NCI-H1092 (cell line): ENCODE data around the gene GALNT8.
"Not testable (repeated sequence)": the region's sequence is repeated elsewhere in the genome, so short reads cannot be mapped to it uniquely, and the experiment has no call there.

Source experiments
- DNase-seq: peaks from one replicate; lab custom pipeline; 2025; lab: John Stamatoyannopoulos, UW

The GALNT8 gene, protein sequence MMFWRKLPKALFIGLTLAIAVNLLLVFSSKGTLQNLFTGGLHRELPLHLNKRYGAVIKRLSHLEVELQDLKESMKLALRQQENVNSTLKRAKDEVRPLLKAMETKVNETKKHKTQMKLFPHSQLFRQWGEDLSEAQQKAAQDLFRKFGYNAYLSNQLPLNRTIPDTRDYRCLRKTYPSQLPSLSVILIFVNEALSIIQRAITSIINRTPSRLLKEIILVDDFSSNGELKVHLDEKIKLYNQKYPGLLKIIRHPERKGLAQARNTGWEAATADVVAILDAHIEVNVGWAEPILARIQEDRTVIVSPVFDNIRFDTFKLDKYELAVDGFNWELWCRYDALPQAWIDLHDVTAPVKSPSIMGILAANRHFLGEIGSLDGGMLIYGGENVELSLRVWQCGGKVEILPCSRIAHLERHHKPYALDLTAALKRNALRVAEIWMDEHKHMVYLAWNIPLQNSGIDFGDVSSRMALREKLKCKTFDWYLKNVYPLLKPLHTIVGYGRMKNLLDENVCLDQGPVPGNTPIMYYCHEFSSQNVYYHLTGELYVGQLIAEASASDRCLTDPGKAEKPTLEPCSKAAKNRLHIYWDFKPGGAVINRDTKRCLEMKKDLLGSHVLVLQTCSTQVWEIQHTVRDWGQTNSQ

DNA sequence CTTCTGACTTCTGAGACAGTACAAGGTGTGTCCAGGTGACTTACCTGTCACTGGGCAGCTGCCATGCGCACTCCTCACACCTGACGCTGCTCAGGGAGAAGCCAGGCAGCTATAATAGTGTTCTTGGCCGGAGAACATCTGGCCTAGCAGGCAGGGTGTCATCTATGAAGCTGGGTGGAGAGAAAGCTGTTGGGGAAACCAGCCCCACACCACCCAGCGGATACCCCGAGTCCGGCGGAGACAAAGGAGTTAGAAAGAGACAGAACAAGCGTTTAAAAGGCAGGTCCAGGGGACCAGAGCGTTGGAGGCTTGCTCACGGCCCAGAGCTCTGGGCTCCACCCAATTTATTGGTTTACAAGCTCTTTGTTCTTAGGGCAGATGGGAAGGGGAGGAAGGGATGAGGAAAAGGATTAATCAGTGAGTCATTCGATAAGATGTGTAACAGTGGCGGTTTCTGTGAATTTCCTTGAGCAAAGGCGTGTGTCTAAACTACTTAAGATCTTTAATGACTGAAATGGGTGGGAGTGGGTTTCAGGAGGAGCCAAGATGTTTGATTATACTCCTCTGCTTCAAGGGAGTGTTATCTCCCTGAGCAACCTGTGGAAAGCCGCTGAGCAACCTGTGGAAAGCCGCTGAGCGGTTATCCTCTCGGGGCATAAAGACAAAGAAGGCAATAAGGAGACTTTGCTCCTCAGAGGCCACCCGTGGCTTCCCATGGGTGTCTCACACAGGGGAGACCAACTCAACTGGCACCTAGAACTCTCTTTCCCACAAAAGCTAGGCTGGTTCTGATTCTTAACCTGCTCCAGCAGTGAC is at the start of gene GALNT8:
Gene GALNT8, plus strand, starts transcription at position 580 of the 816 bp plus-strand sequence. CDS start 278 bp downstream, outside the sequence.
- DNase-seq: no peak

DNA sequence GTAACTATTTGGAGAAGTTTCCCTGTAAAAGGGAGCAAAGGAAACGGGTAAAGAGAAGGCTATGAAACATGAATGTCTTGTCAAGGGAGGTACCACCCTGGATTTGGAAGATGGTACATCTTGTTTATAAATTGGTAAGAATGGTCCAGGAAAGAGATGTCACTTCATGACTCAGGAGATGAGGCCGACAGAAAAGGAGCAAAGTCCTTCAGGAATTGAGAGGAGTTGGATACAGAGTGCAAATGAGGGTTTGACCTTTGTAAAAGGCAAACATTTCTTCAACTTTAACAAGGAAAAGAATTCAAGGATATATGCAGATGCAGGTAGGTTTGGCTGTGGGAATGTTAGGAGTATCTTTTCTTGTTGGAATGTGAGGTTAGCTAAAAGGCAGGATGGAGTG is 40.5 kb upstream of the GALNT8 start:
- DNase-seq: no peak

DNA sequence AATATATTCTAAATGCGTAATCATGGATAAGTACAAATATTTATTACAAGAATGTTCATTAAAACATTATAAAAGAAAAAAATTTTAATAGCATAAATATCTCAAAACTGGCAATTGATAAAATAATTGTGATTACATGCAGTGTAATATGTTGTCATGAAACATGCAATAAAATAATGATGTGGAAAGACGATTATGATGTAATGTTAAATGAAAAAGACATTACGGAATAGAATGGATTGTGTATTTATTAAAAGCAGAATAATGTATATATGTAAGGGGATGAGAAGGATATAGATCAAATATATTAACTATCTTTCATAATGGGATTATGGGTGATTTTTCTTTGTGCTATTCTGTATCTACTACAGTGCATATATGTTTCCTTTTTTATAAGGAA is 38.5 kb upstream of the GALNT8 start:
- no peak for DNase-seq

DNA sequence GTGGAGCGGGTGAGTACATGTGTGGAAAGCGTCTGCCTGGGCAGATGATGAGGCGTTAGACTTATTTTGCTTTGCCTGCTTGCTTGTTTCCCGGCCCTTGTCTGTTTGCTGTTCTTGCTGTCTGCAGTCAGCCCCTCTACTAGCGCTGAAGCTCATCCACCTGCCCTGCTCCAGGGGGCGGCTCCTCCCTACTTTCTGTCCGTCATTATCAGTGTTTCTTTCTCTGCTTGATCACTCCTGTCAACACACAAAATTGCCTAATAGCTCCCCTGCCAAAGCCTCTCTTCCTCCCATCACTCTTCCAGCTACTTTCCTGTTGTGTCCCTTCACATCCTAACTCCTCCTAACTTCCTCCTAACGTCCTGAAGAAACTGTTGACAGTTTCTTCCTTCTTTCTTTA is 34.9 kb upstream of the GALNT8 start:
- DNase-seq: no peak

DNA sequence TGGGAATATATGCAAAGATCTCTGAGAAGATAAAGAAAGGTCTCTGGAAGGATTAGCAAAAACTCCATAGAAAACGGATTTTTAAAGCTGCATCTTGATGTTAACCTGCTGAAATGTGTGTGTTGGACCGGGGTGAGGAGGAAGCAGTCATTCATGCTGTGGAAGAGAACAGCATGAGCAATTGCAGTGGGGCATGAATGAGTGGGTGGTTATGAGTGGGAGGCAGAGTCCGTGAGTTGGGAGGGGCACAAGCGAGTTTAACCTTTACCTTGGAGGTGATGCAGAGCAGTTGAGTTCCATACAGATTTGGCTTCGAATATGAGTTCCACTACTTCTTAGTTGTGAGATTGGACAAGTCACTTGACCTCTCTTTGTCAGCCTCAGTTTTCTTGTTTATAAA is 29.4 kb upstream of the GALNT8 start:
- no peak for DNase-seq

DNA sequence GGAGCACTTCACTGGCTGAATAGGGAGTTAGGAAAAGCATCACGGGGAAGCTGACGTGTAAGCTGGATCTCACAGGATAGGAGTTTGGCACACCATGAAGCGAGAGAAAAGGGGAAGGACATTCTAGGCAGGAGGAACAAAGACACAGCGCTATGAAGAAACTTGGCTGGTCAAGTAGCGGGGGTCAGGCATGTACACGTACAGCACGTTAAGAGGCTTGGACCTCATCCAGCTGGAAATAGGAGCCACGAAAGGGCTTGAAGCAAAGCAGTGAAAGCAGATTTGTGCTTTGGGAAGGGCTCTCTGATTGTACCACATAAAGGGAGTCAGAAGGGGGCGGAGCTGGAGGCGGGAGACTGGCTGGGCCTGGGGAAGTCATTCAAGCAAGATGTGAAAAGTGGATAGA is 19.6 kb upstream of the GALNT8 start:
- peak; percentile 22 for DNase-seq

DNA sequence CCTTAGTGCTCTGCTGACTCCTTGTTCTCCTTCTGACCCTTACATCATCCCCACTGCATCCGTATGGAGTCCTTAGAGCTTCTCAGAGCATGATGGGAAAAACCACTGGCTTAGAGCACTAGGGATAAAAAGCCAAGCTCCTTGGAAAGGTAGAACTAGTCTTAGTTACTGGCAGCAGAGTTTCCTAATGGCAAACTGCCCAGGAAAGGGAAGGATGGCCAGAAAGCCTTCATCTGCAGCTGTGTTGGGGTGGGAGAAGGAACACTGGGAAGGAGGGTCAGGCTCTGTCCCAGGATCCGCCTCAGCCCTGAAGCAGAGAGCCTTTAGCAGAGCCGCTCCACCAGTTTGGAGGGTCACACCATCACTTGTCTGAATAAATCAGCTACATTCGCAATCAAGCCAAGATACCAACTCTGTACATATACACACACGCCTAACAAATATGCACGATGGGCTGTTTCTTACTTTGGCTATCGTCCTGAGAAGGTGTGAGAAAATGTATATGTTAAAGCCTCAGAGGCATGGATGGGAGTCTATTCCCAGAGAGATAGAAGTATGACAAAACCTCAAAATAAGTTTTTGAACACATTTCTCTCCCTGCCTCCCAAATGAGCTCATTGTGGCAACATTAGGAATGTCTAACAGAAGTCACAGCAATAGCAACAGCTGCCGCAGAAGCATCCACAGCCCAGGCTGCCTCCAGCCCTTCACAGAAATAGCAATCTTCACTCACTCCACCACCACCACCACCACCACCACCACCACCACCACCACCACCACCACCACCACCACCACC is 18.6 kb upstream of the GALNT8 start:
- no peak for DNase-seq

DNA sequence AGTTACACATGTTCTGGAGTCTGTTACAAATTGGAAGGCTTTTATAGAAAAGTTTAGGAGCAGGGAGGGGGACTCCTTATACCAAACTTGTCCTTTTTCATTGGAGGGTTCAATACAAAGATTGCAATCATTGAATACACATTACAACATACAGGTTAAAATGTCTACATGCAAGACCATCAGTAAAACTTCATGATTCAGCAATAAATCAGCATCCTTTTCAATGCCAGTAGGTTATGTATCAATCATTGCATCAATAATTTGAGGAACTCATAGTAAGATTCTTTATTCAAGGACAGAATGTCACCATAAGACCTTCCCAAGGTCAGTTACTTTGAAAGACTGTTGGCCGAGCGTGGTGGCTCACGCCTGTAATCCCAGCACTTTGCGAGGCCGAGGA is 16.5 kb upstream of the GALNT8 start:
- DNase-seq: no peak

DNA sequence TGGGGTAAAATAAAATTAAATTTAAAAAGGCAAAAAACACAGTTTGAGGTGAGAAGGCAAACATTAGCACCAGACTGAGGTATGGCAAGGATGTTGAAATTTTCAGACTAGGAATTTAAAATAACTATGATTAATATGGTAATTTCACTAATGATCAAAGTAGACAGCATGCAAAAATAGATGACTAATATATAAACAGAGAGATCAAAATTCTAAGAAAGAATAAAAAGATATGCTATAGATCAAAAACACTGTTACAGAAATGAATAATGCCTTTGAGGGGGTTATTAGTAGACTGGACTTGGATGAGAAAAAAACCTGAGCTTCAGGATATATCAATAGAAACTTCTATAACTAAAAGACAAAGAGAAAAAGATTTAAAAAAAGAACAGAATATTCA is 14.4 kb upstream of the GALNT8 start:
- no peak for DNase-seq

DNA sequence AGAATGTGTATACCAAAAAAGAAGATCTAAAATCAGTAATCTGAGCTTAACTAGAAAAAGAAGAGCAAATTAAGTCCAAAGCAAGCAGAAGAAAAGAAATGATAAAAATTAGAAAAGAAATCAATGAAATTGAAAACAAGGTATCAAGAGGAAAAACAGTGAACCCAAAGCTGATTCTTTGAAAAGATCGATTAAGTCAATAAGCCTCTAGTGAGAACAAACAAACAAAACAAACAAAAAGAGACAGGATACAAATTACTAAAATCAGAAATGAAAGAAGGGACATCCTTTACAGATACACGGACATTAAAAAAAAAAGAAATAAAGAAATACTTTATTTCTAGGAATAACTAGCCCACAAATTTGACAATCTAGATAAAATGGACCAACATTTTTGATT is 12.9 kb upstream of the GALNT8 start:
- no peak for DNase-seq

DNA sequence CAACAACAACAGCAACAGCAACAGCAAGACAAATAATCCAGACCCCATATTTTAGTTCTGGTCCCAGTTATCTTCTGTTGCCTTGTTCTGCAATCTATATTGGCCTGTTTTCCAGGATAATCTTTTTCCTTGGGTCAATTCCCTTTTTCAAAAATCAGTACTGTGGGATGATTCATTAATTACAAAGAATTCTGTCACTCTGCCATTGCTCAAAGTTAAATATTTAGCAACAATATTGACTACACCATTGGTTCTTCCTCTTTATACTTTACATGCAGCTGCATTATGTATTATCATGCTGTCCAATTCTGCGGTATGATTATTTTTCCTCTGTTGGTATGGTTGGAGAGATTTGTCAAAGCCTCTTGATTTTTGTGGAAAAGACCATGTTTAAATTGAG is 10.1 kb upstream of the GALNT8 start:
- no peak for DNase-seq

DNA sequence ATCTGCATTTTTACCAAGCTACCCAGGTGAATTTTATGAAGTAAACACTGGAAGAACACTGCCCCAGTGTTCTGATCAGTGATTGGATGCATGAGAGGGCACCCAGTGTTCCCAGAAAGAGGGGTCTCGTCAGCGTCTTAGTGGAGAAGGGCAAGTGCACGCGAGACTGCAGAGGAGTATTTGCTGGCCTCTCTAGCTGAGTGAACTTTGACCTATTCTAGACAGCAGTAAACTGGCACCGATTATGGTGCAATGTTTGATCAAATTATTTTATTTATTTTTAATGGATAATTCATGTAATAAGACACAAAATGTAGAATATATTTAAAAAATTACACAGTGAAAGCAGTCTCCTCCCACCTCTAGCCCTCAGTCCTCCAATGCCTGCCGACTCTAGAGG is 5.3 kb upstream of the GALNT8 start:
- DNase-seq: no peak

DNA sequence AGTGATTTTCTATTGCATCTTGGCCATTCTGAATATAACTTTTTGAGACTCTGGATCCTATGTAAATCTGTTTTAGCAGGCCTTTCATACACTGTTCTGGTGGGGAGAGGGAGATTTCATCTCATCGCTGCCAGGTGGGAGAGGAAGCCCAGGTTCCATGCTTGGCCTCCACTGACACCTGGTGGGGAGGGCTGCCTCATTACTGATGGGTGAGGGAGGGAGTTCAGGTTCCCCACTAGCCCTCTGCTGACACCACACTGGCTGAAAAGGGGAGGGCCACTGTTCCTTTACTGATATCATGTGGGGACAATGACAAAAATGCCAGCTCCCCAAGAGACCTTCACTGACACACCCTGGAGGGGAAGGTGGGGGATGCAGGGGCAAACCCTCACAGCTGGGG is 2.4 kb upstream of the GALNT8 start:
- no peak for DNase-seq

DNA sequence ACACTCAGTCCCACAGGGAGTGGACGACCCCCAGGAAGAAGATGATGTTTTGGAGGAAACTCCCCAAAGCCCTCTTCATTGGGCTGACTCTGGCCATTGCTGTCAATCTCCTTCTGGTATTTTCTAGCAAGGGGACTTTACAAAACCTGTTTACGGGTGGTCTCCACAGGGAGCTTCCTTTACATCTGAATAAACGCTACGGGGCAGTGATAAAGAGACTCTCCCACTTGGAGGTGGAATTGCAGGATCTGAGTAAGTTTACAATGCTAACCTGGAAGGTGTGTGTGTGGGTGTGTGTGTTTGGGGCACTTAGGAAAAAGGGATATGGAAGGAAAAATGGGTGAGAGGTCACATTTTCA is 416 bp downstream of the GALNT8 start:
- no peak for DNase-seq

DNA sequence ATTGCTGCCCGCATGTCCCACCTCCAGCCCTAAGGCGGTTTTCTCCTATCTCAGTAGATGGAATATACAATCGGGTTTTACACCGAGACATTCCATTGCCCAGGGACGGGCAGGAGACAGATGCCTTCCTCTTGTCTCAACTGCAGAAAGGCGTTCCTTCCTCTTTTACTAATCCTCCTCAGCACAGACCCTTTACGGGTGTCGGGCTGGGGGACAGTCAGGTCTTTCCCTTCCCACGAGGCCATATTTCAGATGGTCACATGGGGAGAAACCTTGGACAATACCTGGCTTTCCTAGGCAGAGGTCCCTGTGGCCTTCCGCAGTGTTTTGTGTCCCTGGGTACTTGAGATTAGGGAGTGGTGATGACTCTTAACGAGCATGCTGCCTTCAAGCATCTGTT is 1.4 kb downstream of the GALNT8 start:
- DNase-seq: not testable (repeated sequence)

DNA sequence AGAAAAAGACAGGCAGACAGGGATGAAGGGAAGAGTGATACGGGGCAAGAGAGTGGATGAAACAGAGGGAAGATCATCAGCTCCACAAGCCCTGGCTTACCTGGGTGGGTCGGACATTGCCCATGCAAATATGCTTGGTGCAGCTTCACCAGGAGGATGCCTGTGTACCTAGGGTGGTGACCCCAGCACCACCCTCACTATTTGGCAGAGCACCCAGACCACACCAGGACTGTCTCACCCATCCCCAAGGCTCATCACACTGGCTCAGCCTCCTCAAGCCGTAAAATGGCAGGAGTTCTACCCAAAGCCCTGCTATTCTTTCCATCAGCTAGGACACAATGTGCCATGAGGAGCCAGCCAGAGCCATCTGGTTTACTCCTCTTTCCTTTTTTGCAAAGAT is 3.0 kb downstream of the GALNT8 start:
- DNase-seq: no peak

DNA sequence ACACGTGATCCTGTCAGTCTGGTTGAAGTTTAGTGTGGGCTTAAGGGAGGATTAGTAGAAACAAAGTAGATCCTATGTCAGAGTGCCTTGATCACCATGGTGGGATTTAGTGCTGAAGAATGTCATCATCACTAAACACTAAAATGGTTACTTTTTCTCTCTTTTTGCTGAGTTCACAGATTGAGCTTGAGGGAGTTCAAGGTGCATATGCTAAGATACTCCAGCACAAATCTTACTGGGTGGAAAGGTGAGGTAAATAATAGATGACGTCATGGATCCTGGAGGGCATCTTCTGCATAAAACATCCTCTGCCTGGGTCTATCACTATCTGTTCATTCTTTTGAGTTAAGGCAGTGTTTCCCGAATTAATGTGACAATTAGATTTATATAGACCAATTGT is 4.9 kb downstream of the GALNT8 start:
- no peak for DNase-seq

DNA sequence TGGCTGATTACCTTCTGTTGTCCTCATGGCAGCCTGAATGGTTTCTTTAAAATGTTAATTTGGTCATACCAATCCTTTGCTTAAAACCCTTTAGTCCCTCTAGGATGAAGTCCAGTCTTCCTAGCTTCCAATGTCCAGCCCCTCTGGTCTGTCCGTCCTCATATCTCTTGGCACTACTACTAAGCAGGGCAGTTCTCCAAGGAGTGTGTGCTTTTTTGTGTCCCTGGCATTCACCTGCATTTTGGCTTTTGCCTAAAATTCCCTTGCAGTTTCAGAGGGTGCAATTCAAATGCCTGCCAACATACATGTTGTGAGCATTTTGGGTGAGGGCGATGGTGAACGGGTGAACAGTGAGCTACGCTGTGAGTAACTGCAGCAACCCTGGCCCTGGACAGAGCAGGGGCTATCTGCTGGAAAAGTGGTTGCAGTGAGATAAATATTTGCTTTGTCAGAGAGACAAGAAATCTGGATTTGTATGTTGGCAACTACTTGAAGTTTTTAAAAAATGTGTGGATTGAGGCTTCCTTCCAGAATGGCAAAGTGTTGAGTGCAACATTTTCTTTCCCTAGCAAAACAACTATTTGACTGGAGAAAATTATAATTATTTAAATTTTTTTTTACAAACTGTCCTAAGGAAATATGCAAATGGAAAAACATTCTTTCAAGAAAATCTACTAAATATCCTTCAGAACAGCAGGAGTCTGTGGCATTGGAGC is 14.6 kb downstream of the GALNT8 start:
- DNase-seq: no peak

DNA sequence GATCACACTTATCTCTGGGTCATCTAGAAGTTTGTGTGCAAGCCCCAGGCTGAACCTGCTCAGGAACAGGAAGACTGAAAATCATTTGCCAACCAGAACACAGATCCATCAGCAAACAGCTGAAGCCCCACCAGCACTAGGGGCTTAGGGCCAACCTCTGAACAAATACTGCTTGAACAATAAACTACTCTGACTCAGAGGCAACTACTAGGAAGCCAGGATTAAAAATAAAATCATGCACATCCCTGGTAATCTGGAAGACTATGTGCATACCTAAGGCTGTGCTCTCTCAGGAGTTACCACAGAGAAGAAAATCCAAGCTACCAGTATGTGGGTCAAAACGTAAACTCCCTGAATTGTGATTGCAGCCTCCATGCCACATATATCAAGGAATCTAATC is 15.9 kb downstream of the GALNT8 start:
- DNase-seq: no peak

DNA sequence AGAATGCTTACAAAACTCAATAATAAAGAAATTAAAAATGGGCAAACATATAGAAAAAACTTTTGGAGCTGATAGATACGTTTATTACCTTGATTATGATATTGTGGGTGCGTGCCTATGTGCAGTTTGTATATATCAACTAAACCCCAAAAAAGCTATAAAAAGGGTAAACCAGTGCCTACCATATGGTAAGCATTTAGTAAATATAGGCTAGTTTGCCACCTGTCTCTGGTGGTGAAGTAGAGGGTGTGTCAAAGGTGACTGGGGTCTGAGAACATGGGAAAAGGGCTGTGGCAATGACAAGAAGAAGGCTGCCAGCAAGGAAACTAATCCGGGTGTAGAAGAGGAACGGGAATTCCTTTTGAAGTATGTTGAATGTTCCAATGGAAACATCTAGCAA is 18.3 kb downstream of the GALNT8 start:
- no peak for DNase-seq

DNA sequence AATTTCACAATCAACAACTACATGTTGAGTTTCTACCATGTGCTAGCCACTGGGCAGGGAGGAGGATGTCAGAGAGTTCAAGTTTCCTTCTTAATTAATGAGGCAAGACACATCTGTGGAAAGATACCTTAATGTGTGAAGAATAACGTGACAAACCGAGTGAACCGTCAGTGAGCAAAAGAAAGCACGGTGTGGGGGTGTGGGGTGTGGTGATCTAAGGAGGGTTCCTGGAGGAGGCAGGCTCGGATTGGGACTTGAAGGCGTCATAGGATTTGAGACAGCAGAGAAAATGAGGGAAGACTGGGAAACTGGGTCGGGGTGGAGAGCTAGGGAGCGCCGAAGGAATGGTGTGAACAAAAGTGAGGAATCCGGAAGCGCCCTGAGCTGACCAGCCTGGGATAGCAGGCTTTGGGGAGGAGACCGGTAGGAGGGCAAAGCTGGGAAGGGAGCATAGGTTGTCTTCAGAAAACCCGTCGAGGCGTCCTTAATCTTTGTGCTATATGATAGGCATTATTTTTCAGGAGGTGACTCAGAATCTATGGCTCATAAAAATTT is 22.3 kb downstream of the GALNT8 start:
- DNase-seq: no peak
